Loucy (cell line): Measurements from ENCODE around the gene DEFB129.

Source experiments
- EZH2phosphoT487 ChIP-seq: fragments of 200-600 bp; IDR thresholded peaks from 2 replicates; pipeline ENCODE4 v1.6.1; 2018; ENCODE audit warnings: antibody characterized with exemption, mild to moderate bottlenecking, moderate library complexity, borderline replicate concordance
- TF ChIP-seq, protein P1 (sequence below): fragments of 200-600 bp; sonication (generic); conservative IDR thresholded peaks from 2 replicates; pipeline ENCODE4 v1.5.1; 2014; ENCODE audit warnings: mild to moderate bottlenecking, antibody characterized with exemption, low read length

DNA sequence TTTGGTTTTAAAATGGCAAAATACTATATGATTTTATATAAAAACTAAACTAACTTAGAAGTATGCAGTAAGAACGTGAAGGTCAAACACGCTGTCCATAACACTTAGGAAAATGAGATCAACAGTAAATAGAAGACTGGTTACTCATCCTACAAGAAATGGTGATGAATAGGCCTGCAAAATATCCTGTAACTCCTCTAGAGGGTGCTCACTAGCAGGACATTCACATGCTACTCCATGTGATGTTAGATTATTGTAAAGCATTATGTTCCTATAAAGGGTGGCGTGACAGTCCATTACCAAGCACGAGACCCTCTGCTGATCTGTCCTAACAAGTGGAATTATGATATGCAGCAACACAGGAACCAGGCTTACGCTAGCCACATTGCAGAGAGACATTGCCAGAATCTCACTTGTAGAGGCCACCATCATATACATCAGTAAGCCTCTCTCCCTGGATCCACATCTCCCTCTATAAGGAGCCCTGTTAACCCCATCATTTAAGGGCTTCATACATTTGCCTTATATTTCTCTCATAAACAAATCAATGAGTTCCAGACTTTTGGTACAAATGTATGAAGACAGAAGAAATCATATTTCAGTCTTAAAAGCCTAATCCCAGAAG, 18.0 kb upstream of the DEFB129 start:
- TF ChIP-seq, protein P1, sequence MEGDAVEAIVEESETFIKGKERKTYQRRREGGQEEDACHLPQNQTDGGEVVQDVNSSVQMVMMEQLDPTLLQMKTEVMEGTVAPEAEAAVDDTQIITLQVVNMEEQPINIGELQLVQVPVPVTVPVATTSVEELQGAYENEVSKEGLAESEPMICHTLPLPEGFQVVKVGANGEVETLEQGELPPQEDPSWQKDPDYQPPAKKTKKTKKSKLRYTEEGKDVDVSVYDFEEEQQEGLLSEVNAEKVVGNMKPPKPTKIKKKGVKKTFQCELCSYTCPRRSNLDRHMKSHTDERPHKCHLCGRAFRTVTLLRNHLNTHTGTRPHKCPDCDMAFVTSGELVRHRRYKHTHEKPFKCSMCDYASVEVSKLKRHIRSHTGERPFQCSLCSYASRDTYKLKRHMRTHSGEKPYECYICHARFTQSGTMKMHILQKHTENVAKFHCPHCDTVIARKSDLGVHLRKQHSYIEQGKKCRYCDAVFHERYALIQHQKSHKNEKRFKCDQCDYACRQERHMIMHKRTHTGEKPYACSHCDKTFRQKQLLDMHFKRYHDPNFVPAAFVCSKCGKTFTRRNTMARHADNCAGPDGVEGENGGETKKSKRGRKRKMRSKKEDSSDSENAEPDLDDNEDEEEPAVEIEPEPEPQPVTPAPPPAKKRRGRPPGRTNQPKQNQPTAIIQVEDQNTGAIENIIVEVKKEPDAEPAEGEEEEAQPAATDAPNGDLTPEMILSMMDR: peak; percentile 85
- TF ChIP-seq EZH2phosphoT487: no peak
